HG02970 (cell line): ENCODE data around the gene NR2F6.
"Not testable (repeated sequence)": the region's sequence is repeated elsewhere in the genome, so short reads cannot be mapped to it uniquely, and the experiment has no call there.

ENCODE experiments used
- ATAC-seq: cut with Tn5 transposase; IDR thresholded peaks from one replicate; pipeline ENCODE4 v1.9.1; 2021; ENCODE audit warnings: mild to moderate bottlenecking, moderate library complexity, moderate number of reproducible peaks; ENCODE audit not compliant: unreplicated experiment, low FRiP score

The NR2F6 gene

GRCh38 chr19:17214508-17215126, 31.1 kb downstream of the NR2F6 start:
- no peak for ATAC-seq

GRCh38 chr19:17213334-17213733, 32.4 kb downstream of the NR2F6 start:
- no peak for ATAC-seq

GRCh38 chr19:17211547-17212446, 33.9 kb downstream of the NR2F6 start:
- ATAC-seq: no peak

GRCh38 chr19:17210296-17210695, 35.4 kb downstream of the NR2F6 start:
- ATAC-seq: no peak

- ATAC-seq: no peak
Observed at GRCh38 chr19:17209126-17210036, 36.3 kb downstream of the NR2F6 start.

GRCh38 chr19:17206736-17207581, 38.8 kb downstream of the NR2F6 start:
- ATAC-seq: no peak

- ATAC-seq: no peak
Observed at GRCh38 chr19:17205237-17206140, 40.2 kb downstream of the NR2F6 start.

- ATAC-seq: no peak
Observed at GRCh38 chr19:17202713-17203112, 43.0 kb downstream of the NR2F6 start.

GRCh38 chr19:17202249-17202648, 43.5 kb downstream of the NR2F6 start:
- ATAC-seq: no peak

GRCh38 chr19:17200408-17201079, 45.2 kb downstream of the NR2F6 start:
- no peak for ATAC-seq

- no peak for ATAC-seq
Observed at GRCh38 chr19:17197666-17198065, 48.1 kb downstream of the NR2F6 start.

- no peak for ATAC-seq
Observed at GRCh38 chr19:17196610-17197009, 49.1 kb downstream of the NR2F6 start.

GRCh38 chr19:17195106-17195505, 50.6 kb downstream of the NR2F6 start:
- no peak for ATAC-seq

GRCh38 chr19:17194608-17195007, 51.1 kb downstream of the NR2F6 start:
- ATAC-seq: no peak

GRCh38 chr19:17192751-17193150, 53.0 kb downstream of the NR2F6 start:
- ATAC-seq: no peak

GRCh38 chr19:17191736-17192135, 54.0 kb downstream of the NR2F6 start:
- ATAC-seq: not testable (repeated sequence)

- no peak for ATAC-seq
Observed at GRCh38 chr19:17185590-17185989, 60.1 kb downstream of the NR2F6 start.

GRCh38 chr19:17184371-17184841, 61.3 kb downstream of the NR2F6 start:
- ATAC-seq: no peak
